Esophagus muscularis mucosa (tissue), 4 donors: ENCODE results near the gene SPACA9.

Experiments
- CTCF ChIP-seq, 3 experiments: fragments of 200-600 bp in 2 of 3; fragments of 450-650 bp in 1 of 3; sonication (generic) in 2 of 3; IDR thresholded peaks; one replicate each; pipeline ENCODE4 v1.5.1; 2017 to 2019; ENCODE audit warnings: antibody characterized with exemption in 3 of 3, mild to moderate bottlenecking in 2 of 3, moderate library complexity in 1 of 3
- EP300 ChIP-seq: sonication (generic); formaldehyde crosslinking; IDR thresholded peaks from one replicate; pipeline ENCODE4 v1.6.1; 2017; ENCODE audit warnings: antibody characterized with exemption
- POLR2A ChIP-seq: fragments of 450-650 bp; IDR thresholded peaks from one replicate; pipeline ENCODE4 v1.6.1; 2017; ENCODE audit warnings: antibody characterized with exemption, moderate library complexity, mild to moderate bottlenecking, low read depth
- POLR2AphosphoS5 ChIP-seq, 2 donors: sonication (generic); formaldehyde crosslinking; IDR thresholded peaks; one replicate each; pipeline ENCODE4 v1.6.1; 2017; ENCODE audit warnings: antibody characterized with exemption in 2 of 2

GRCh38 chr9:132833550-132834121, 45.1 kb upstream of the SPACA9 start:
- TF ChIP-seq CTCF (IDR thresholded peaks at IDR 0.05), result no peak
- TF ChIP-seq POLR2AphosphoS5 (IDR thresholded peaks at IDR 0.05), result no peak
- TF ChIP-seq POLR2A, result no peak
- no peak for TF ChIP-seq EP300
